Measurements from ENCODE around the gene LRRC3B. TPM values are rescaled to one million over a fixed set of nuclear protein-coding genes. Genes with fewer than 3 reads are reported as not detected.

LRRC3B gene
- total RNA-seq, 5 donors from 2014 or later (not counting 1 experiment from before 2014, with no cell fraction given) = not detected

DNA sequence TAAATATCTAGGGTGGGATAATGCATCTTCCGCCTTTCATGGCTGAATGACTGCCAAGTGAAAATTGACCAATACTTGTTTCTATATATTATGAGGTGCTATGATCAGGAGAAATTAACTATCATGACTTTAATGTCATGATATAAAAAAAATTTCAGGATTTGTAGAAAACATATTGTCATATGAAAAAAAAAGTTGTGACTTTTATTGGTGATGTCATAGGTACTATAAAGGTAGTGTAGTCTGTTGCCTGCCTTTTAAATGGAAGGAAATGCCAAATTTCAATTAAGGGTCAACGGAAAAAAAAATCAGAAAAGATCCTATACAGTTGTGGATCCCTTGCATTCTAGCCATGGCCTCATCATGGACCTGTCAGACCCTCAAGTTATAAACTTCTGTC is 15.5 kb downstream of the LRRC3B start:
- DNase-seq = no peak
- H3K4me3 Mint-ChIP-seq = no peak overlapping the region
- H3K9me3 ChIP-seq = no peaks in the 10 kb centered on the region
- H3K4me1 ChIP-seq (ENCODE audit: control insufficient read depth in 1 of 2, extremely low read depth in 1 of 2, insufficient read depth in 2 of 2, low read length in 2 of 2) = no peaks in the 10 kb centered on the region
- no peaks in the 10 kb centered on the region for H3K36me3 ChIP-seq (ENCODE audit: control insufficient read depth in 2 of 2, extremely low read depth in 1 of 2, insufficient read depth in 1 of 2, low read length in 1 of 2)
- CTCF ChIA-PET = no interaction called here
- peaks cover under 1 to 3% (median 2%) of the 10 kb centered on the region in 3 donors for H3K9me3 Mint-ChIP-seq
- H3K27me3 ChIP-seq (replicated peaks in 1 of 2; ENCODE audit: control insufficient read depth in 2 of 2, extremely low read depth in 1 of 2, insufficient read depth in 2 of 2, low read length in 1 of 2) = peaks cover 0 to 4% of the 10 kb centered on the region in 2 experiments
- no peak overlapping the region for H3K27ac ChIP-seq (ENCODE audit: low read length)
- peaks cover 0 to 1% of the 10 kb centered on the region in 2 donors for H3K27me3 Mint-ChIP-seq
- WGBS (ENCODE audit: insufficient coverage) = 80% methylated on average over 1 of the region's 2 CpGs
- no peaks in the 10 kb centered on the region for H3K36me3 Mint-ChIP-seq
- H3K4me1 Mint-ChIP-seq = no peaks in the 10 kb centered on the region
- no peak overlapping the region for H3K4me3 ChIP-seq (ENCODE audit: control insufficient read depth in 1 of 2, extremely low read depth in 1 of 2, low read length in 1 of 2)
- no peak for ATAC-seq (replicated peaks in 1 of 4)
- H3K27ac Mint-ChIP-seq = no peak overlapping the region
- POLR2A ChIA-PET = no interaction called here

DNA sequence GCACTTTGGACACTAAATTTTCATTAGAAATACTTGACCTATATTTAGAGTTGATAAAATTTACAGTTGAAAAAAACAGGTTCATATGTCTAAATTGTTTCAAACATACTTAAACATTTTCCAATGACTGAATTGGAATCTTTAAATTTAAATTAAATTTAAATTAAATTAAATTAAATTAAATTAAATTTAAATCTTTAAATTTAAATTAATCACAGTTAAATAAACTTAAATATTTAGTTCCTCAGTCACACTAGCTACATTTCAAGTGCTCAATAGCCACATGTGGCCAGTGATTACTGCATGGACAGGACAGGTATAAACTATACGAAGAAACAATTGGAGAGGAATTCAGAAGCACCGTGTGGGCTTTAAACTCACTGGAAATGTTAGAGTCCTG is 16.8 kb downstream of the LRRC3B start:
- Histone ChIP-seq H3K27ac (ENCODE audit: low read length) (no peak overlapping the region), H3K36me3 (ENCODE audit: control insufficient read depth in 2 of 2, extremely low read depth in 1 of 2, insufficient read depth in 1 of 2, low read length in 1 of 2) (no peaks in the 10 kb centered on the region), H3K27me3 (replicated peaks in 1 of 2; ENCODE audit: control insufficient read depth in 2 of 2, extremely low read depth in 1 of 2, insufficient read depth in 2 of 2, low read length in 1 of 2) (peaks cover 0 to 4% of the 10 kb centered on the region in 2 experiments), H3K9me3 (no peaks in the 10 kb centered on the region), H3K4me3 (ENCODE audit: control insufficient read depth in 1 of 2, extremely low read depth in 1 of 2, low read length in 1 of 2) (no peak overlapping the region), H3K4me1 (ENCODE audit: control insufficient read depth in 1 of 2, extremely low read depth in 1 of 2, insufficient read depth in 2 of 2, low read length in 2 of 2) (no peaks in the 10 kb centered on the region)
- ChIA-PET CTCF (no interaction called here), POLR2A (no interaction called here)
- no peaks in the 10 kb centered on the region for H3K36me3 Mint-ChIP-seq
- no peak overlapping the region for H3K4me3 Mint-ChIP-seq
- H3K9me3 Mint-ChIP-seq = peaks cover 0 to 5% (median 2%) of the 10 kb centered on the region in 3 donors
- H3K4me1 Mint-ChIP-seq = no peaks in the 10 kb centered on the region
- DNase-seq (no peak), ATAC-seq (replicated peaks in 1 of 4) (no peak)
- no peak overlapping the region for H3K27ac Mint-ChIP-seq
- peaks cover 0 to 1% of the 10 kb centered on the region in 2 donors for H3K27me3 Mint-ChIP-seq
- WGBS (ENCODE audit: insufficient coverage) = no CpG with 5 or more reads among the region's 2 CpGs

DNA sequence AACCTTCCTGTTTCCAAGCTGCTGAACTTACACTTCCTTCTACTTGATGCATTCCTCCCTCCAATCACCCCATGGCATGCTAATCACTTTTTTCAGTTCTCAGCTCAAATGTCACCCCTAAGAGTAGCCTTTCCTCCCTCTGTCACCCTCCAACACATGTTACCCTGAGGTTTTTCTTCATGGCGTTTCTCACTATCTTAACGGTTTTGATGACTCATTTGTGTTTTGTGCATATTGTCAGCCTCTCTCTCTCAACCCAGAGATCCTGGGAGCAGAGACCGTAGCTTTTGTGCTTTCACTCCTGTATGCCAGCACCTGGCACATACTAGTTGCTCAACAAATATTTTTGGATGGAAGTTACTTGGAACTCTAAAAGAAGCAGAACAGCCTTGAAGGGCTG is 24.5 kb downstream of the LRRC3B start:
- DNase-seq (no peak), ATAC-seq (replicated peaks in 1 of 4) (no peak)
- Mint-ChIP-seq H3K4me1 (no peaks in the 10 kb centered on the region), H3K4me3 (no peak overlapping the region), H3K36me3 (no peaks in the 10 kb centered on the region), H3K27ac (no peak overlapping the region), H3K9me3 (peaks cover 0 to 4% (median 2%) of the 10 kb centered on the region in 3 donors), H3K27me3 (no peaks in the 10 kb centered on the region)
- Histone ChIP-seq H3K36me3 (ENCODE audit: control insufficient read depth in 2 of 2, extremely low read depth in 1 of 2, insufficient read depth in 1 of 2, low read length in 1 of 2) (no peaks in the 10 kb centered on the region), H3K4me3 (ENCODE audit: control insufficient read depth in 1 of 2, extremely low read depth in 1 of 2, low read length in 1 of 2) (no peak overlapping the region), H3K27ac (ENCODE audit: low read length) (no peak overlapping the region), H3K4me1 (ENCODE audit: control insufficient read depth in 1 of 2, extremely low read depth in 1 of 2, insufficient read depth in 2 of 2, low read length in 2 of 2) (no peaks in the 10 kb centered on the region), H3K27me3 (replicated peaks in 1 of 2; ENCODE audit: control insufficient read depth in 2 of 2, extremely low read depth in 1 of 2, insufficient read depth in 2 of 2, low read length in 1 of 2) (no peaks in the 10 kb centered on the region), H3K9me3 (no peaks in the 10 kb centered on the region)
- POLR2A ChIA-PET = no interaction called here
- WGBS (ENCODE audit: insufficient coverage) = 80% methylated on average over 1 of the region's 3 CpGs
- CTCF ChIA-PET = no interaction called here

DNA sequence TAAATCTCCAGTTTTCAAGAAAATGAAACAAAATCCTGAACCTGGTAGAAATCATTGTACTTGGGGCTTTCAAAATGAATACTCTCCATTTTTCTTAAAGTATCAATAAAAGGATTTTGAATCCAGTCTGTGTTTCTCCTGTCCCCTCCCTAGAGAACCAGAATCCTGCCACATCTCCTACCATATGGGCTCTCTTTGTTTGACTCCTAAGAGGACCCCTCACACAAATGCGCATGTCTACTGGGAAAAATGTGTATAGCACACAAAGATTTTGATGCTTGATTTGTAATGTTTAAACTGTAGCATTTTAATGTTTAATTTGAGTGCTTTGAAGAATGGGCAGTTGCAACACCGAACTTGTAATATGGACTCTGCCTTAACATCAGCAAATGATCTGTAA is 25.9 kb downstream of the LRRC3B start:
- H3K36me3 ChIP-seq (ENCODE audit: control insufficient read depth in 2 of 2, extremely low read depth in 1 of 2, insufficient read depth in 1 of 2, low read length in 1 of 2) = no peaks in the 10 kb centered on the region
- no peak for ATAC-seq (replicated peaks in 1 of 4)
- H3K9me3 Mint-ChIP-seq = peaks cover 0 to 4% (median 1%) of the 10 kb centered on the region in 3 donors

DNA sequence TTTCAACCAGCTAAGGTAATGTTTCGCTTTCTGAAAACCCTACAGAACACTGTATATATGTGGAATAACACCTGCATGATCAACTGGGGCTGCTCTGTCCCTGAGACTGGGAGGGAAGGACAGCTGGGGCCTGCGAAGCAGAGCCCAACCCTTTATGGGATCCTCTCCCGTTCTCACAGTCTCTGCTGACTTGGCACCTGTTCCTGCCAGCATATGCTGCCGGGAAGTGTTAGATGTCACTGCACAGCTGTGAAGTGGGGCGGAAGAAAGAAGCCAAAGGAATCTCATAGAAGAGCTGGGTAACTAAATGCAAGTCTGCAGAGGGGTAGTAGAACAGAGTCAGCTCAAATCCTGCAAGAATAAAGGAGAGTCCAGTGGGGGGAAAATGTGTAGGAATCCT is 29.6 kb downstream of the LRRC3B start:
- DNase-seq = no peak
- H3K27me3 Mint-ChIP-seq = no peaks in the 10 kb centered on the region
- H3K9me3 Mint-ChIP-seq = peaks cover 0 to under 1% (median 0%) of the 10 kb centered on the region in 3 donors
- Histone ChIP-seq H3K4me1 (ENCODE audit: control insufficient read depth in 1 of 2, extremely low read depth in 1 of 2, insufficient read depth in 2 of 2, low read length in 2 of 2) (no peaks in the 10 kb centered on the region), H3K4me3 (ENCODE audit: control insufficient read depth in 1 of 2, extremely low read depth in 1 of 2, low read length in 1 of 2) (no peak overlapping the region), H3K27ac (ENCODE audit: low read length) (no peak overlapping the region), H3K36me3 (ENCODE audit: control insufficient read depth in 2 of 2, extremely low read depth in 1 of 2, insufficient read depth in 1 of 2, low read length in 1 of 2) (no peaks in the 10 kb centered on the region), H3K9me3 (no peaks in the 10 kb centered on the region), H3K27me3 (replicated peaks in 1 of 2; ENCODE audit: control insufficient read depth in 2 of 2, extremely low read depth in 1 of 2, insufficient read depth in 2 of 2, low read length in 1 of 2) (no peaks in the 10 kb centered on the region)
- H3K4me1 Mint-ChIP-seq = no peaks in the 10 kb centered on the region
- WGBS (ENCODE audit: insufficient coverage) = 66% methylated on average over 3 of the region's 5 CpGs
- H3K36me3 Mint-ChIP-seq = no peaks in the 10 kb centered on the region
- no peak overlapping the region for H3K4me3 Mint-ChIP-seq
- CTCF ChIA-PET = no interaction called here
- no peak overlapping the region for H3K27ac Mint-ChIP-seq
- ATAC-seq (replicated peaks in 1 of 4) = no peak
- POLR2A ChIA-PET = no interaction called here

More for the DNA sequence above, 25.9 kb downstream of the LRRC3B start:
- H3K27ac Mint-ChIP-seq = no peak overlapping the region
- no peaks in the 10 kb centered on the region for H3K4me1 ChIP-seq (ENCODE audit: control insufficient read depth in 1 of 2, extremely low read depth in 1 of 2, insufficient read depth in 2 of 2, low read length in 2 of 2)
- no peaks in the 10 kb centered on the region for H3K36me3 Mint-ChIP-seq
- H3K27me3 ChIP-seq (replicated peaks in 1 of 2; ENCODE audit: control insufficient read depth in 2 of 2, extremely low read depth in 1 of 2, insufficient read depth in 2 of 2, low read length in 1 of 2) = no peaks in the 10 kb centered on the region
- no peak overlapping the region for H3K27ac ChIP-seq (ENCODE audit: low read length)
- no peaks in the 10 kb centered on the region for H3K9me3 ChIP-seq
- no CpG with 5 or more reads among the region's 2 CpGs for WGBS (ENCODE audit: insufficient coverage)
- H3K4me1 Mint-ChIP-seq = no peaks in the 10 kb centered on the region
- H3K4me3 Mint-ChIP-seq = no peak overlapping the region
- no peak overlapping the region for H3K4me3 ChIP-seq (ENCODE audit: control insufficient read depth in 1 of 2, extremely low read depth in 1 of 2, low read length in 1 of 2)
- H3K27me3 Mint-ChIP-seq = no peaks in the 10 kb centered on the region
- POLR2A ChIA-PET = no interaction called here
- CTCF ChIA-PET = no interaction called here
- no peak for DNase-seq

DNA sequence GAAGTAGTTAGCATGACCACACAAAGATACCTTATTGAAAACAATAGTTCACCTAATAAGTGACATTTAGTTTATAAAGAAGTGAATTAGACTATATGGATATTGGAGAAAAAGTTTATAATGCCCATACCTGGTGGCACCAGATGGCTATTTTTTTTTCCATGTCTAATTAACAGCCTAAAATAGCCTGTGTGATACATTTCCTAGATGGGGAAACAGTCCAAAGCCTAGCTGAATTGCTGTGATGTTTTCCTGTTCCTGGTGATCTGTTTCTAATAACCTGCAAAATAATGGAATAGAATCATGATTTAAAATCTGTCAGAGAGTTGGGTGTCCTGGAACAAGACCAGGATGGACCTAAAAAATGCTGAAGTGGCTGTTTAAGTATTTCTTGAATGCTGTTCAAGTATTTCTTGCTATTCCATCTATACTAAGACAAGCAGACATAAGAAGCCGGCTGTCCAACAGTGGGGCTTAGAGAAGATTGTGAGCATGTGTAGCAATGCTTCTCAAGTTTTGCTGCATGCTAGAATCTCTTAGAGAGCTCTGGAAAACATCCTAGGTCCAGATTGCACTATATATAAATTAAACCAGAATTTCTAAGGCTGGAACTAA is 31.3 kb downstream of the LRRC3B start:
- H3K9me3 Mint-ChIP-seq = peaks cover 0 to 2% (median 0%) of the 10 kb centered on the region in 3 donors
- no CpG with 5 or more reads among the region's 1 CpG for WGBS (ENCODE audit: insufficient coverage)
- H3K27ac ChIP-seq (ENCODE audit: low read length) = no peak overlapping the region

DNA sequence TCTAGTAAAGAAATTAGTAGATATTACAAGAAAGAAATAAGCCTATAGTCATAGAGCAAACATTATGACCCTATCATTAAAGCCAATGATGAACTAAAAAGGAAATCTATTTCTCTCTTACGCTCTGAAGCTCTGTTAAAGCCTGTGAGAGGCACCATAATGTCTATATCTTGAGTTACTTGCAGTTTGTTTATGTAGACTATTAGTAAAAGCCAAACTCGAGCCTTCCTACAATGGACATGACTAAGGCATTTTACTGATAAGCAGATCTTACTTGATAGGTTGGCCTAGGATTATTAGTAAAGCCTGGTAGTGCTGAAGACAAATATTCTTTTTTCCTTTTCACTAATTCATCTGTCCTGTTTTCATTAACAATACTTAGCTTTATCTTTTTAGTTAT is 32.7 kb downstream of the LRRC3B start:
- Histone ChIP-seq H3K27me3 (replicated peaks in 1 of 2; ENCODE audit: control insufficient read depth in 2 of 2, extremely low read depth in 1 of 2, insufficient read depth in 2 of 2, low read length in 1 of 2) (no peaks in the 10 kb centered on the region), H3K4me3 (ENCODE audit: control insufficient read depth in 1 of 2, extremely low read depth in 1 of 2, low read length in 1 of 2) (no peak overlapping the region), H3K4me1 (ENCODE audit: control insufficient read depth in 1 of 2, extremely low read depth in 1 of 2, insufficient read depth in 2 of 2, low read length in 2 of 2) (no peaks in the 10 kb centered on the region), H3K27ac (ENCODE audit: low read length) (no peak overlapping the region), H3K36me3 (ENCODE audit: control insufficient read depth in 2 of 2, extremely low read depth in 1 of 2, insufficient read depth in 1 of 2, low read length in 1 of 2) (no peaks in the 10 kb centered on the region), H3K9me3 (no peaks in the 10 kb centered on the region)
- Mint-ChIP-seq H3K27ac (no peak overlapping the region), H3K9me3 (peaks cover 0 to 2% (median 0%) of the 10 kb centered on the region in 3 donors), H3K36me3 (no peaks in the 10 kb centered on the region), H3K27me3 (no peaks in the 10 kb centered on the region), H3K4me3 (no peak overlapping the region), H3K4me1 (no peaks in the 10 kb centered on the region)
- DNase-seq (no peak), ATAC-seq (replicated peaks in 1 of 4) (no peak)
- no CpG with 5 or more reads among the region's 2 CpGs for WGBS (ENCODE audit: insufficient coverage)
- ChIA-PET CTCF (no interaction called here), POLR2A (interaction anchor here in 1 of 2 donors (0.5 kb wide), 1 partner anchor 744 kb away, joined by 3 read pairs; no protein-coding TSS in a partner anchor)

More for the DNA sequence above, 31.3 kb downstream of the LRRC3B start:
- no peaks in the 10 kb centered on the region for H3K27me3 Mint-ChIP-seq
- Histone ChIP-seq H3K36me3 (ENCODE audit: control insufficient read depth in 2 of 2, extremely low read depth in 1 of 2, insufficient read depth in 1 of 2, low read length in 1 of 2) (no peaks in the 10 kb centered on the region), H3K4me3 (ENCODE audit: control insufficient read depth in 1 of 2, extremely low read depth in 1 of 2, low read length in 1 of 2) (no peak overlapping the region), H3K27me3 (replicated peaks in 1 of 2; ENCODE audit: control insufficient read depth in 2 of 2, extremely low read depth in 1 of 2, insufficient read depth in 2 of 2, low read length in 1 of 2) (no peaks in the 10 kb centered on the region), H3K9me3 (no peaks in the 10 kb centered on the region), H3K4me1 (ENCODE audit: control insufficient read depth in 1 of 2, extremely low read depth in 1 of 2, insufficient read depth in 2 of 2, low read length in 2 of 2) (no peaks in the 10 kb centered on the region)
- DNase-seq (no peak), ATAC-seq (replicated peaks in 1 of 4) (no peak)
- H3K36me3 Mint-ChIP-seq = no peaks in the 10 kb centered on the region
- no peak overlapping the region for H3K4me3 Mint-ChIP-seq
- no peaks in the 10 kb centered on the region for H3K4me1 Mint-ChIP-seq
- CTCF ChIA-PET = no interaction called here
- POLR2A ChIA-PET = no interaction called here
- no peak overlapping the region for H3K27ac Mint-ChIP-seq

Data from T-cell (primary cell).